GM21528 (cell line): ENCODE measurements around the gene POLR1H.
"Not testable (repeated sequence)": the region's sequence is repeated elsewhere in the genome, so short reads cannot be mapped to it uniquely, and the experiment has no call there.

Experiments
- ATAC-seq: cut with Tn5 transposase; IDR thresholded peaks from one replicate; pipeline ENCODE4 v1.9.1; 2021; ENCODE audit warnings: mild to moderate bottlenecking, moderate library complexity; ENCODE audit not compliant: unreplicated experiment, low FRiP score

The POLR1H gene

GRCh38 chr6:30061092-30061857 is at the start of gene POLR1H:
Gene POLR1H (plus strand): TSS chr6:30061265. CDS start chr6:30061525, 260 bp downstream.
- ATAC-seq: peak; percentile 82

DNA sequence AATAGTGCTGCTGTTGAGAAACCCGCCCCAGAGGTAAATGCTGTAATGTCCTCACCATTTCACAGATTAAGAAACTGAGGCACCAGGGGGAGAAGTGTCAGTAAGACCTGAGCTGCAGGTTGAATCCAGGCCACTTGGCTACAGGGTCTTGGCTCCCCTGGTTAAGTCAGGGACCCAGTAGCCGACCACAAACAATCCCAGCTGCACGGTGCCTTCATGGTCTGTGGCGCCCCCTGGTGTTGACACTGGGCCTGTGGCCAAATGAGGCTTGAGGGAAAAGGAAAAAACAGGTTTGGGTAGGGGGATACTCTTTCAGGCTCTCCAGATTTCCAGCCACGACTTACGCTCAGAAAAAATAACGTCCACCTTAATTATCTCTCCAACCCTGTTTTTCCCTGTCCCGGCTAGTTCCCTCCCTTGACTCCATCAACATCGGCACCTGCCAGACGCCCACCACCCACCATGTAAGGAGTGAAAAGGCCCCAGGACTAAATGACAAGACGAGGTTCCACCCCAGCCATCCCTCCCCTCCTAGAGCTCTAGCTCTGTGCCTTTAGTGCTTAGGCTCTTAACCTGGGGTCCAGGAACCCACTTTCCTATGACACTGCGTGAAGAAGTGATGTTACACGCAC is 47.7 kb upstream of the POLR1H start:
- ATAC-seq: no peak

DNA sequence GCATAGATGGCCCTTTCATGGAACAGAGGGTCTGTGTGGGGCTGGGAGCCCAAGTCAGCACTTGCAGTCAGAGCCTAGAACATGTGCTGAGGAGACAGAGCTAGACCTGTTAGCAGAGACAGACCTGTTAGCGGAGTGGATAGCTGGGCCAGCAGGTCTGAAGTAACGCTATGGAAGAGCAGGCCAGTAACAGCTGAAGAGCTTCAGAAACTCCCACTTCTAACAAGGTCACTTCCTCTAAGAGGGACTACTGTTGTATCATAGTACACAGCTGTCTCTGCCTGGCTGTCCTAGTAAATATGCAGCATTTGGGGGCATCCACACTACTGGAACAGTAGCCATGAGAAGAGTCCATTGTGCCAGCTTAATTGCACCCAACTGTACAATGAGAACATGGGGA is 41.2 kb upstream of the POLR1H start:
- ATAC-seq: no peak

DNA sequence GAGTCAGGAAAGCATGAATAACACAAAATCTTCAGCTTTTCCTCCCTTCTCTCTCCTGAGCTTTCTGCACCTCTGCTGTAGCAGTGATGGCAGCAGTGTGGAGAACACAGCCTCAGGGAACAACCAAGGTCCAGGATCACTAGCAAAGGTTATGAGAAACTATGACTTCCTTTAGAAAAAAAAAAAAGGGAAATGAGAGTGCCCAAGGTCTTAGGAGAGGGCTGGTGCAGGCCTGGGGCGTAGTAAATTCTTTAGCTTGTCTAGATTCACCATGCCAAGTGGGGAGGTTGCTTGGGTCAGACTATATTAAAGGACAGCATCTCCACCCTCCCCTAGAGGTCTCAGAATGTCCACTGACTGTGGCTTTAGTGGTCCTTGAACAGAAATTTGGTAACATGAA is 40.4 kb upstream of the POLR1H start:
- no peak for ATAC-seq

- no peak for ATAC-seq
Observed at GRCh38 chr6:30022189-30022588, 38.9 kb upstream of the POLR1H start.

DNA sequence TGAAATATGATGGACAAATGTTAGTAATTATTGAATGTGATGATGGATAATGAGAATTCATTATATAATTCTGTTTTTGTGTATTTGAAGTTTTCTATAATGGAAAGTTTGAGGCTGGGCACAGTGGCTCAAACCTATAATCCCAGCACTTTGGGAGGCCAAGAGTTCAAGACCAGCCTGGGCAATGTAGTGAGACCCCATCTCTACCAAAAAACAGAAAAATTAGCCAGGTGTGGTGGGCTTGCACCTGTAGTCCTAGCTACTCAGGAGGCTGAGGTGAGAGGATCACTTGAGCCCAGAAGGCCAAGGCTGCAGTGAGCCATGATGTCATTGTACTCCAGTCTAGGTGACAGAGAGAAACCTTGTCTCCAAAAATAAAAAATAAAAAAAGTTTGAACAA is 38.4 kb upstream of the POLR1H start:
- not testable (repeated sequence) for ATAC-seq

DNA sequence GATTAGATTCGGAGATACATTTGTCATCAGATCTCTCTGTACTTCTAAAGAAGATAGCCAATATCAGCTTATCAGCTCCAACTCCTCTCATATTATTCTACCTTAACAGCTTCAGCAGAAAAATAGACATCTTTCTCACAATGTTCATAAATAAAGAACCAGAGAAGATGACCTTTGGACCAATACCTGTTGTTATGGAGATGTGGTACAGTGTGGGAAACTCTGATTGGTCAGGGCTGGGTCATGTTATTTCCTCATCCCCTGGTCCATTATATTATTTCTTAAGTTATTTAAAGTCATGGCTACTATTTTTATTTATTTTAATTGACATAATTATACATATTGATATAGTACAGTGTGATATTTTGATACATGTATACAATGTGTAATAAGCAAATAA is 35.9 kb upstream of the POLR1H start:
- ATAC-seq: no peak

GRCh38 chr6:30029588-30029987 is 31.5 kb upstream of the POLR1H start:
- ATAC-seq: no peak

DNA sequence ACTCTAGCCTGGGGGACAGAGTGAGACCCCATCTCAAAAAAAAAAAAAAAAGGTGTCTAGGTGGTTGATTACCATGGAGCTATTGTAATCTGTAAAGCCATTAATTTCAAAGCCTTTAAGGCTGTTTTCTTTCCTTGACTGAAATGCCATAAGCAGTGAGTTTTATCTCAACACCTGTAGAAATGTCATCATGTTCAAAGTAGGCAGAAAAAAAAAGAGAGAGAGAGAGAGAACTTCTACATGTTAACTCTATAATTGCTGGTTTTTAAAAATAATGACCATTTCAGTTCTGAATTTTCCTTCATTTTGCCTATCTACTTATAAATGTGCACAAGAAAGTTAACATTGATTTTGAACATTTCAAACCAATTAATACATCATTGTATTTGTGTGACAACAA is 29.7 kb upstream of the POLR1H start:
- ATAC-seq: no peak

DNA sequence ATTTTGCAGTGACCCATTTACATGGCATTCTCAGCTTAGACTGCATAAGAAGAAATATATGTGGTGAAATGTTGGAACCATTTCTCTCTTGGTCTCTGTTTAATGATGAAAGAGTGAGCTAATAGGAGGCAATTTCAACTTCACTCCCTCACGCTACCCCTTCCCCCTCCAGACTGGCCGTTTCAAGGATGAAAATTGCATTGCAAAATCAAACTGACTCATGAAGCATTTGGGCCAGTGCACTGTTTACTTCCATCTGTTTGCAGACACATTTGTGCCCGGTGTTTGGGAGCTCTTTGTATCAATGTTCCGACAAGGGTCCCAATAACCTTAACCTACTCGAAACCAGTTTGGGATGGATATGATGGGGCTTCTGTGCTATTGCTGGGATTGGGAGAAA is 27.6 kb upstream of the POLR1H start:
- not testable (repeated sequence) for ATAC-seq

- no peak for ATAC-seq
Observed at GRCh38 chr6:30035784-30036183, 25.3 kb upstream of the POLR1H start.

- ATAC-seq: no peak
Observed at GRCh38 chr6:30037182-30037788, 23.8 kb upstream of the POLR1H start.

DNA sequence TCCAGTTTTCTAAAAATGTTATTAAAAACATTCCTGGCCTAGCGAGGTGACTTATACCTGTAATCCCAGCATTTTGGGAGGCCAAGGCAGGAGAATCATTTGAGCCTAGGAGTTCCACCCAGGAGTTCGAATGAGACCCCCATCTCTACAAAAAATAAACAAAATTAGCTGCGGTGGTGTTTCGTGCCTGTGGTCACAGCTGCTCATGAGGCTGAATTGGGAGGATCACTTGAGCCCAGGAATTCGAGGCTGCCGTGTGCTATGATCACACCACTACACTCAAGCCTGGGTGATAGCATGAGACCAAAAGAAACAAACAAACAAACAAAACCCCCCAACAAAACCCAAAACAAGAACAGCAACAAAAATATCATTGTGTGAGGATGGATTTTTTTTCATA is 19.8 kb upstream of the POLR1H start:
- no peak for ATAC-seq

DNA sequence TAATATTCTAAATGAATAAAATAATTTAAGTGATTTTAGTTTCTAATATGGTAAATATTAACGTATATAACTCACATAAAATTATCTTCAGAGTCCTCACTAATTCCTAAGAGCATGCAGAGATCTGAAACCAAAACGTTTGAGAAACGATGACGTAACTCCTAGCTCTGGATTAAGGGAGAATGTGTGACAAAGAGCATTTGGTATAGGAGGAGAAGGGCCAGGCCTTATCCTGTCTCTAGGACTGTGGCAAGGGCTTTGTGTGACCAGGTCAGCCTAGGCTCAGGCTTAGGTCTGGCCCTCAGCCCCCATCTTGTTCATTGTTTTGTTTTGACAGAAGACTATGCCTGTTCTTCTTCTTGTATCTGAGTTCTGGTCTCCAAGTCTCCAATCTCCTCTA is 19.2 kb upstream of the POLR1H start:
- ATAC-seq: no peak

DNA sequence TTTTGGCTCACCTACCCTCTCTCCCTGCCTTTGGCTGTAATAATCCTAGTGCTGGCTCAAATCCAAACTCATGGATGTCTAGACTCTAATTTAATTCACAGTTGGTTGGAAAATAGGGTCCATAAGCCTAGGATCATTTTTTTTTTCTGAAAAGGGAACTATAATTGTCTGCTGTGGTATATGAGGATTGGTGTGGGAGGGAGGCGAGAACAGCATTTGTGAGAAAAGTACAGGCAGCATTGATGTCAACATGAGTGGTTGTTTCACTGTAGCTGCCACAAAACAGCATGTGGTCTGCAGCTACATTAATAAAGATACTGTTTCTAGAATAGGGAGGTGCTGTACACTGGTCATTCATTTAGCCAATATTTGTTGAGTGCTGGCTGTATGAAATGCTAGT is 18.6 kb upstream of the POLR1H start:
- ATAC-seq: no peak

GRCh38 chr6:30042914-30043313 is 18.2 kb upstream of the POLR1H start:
- ATAC-seq: no peak

- ATAC-seq: no peak
Observed at GRCh38 chr6:30043744-30044143, 17.3 kb upstream of the POLR1H start.

DNA sequence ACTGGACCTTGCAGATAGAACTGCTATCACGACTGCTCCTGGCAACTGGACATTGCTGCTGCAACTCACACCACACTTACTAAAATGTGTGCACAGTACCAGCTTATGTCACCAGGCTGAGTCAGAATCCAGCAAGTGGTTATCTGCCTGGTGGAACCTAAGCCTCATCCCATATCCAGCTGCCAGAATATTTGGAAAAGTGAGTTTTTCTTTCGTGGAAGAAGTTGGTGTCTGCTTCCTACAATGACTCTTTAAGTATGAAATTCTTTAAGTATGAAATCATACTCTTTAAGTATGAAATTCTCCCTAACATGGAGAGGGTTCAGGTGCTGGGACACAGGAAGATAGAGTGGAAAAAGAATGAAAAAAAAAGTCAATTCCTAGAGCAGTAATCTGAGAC is 16.4 kb upstream of the POLR1H start:
- no peak for ATAC-seq

- no peak for ATAC-seq
Observed at GRCh38 chr6:30047220-30047619, 13.8 kb upstream of the POLR1H start.

- ATAC-seq: no peak
Observed at GRCh38 chr6:30053682-30054081, 7.4 kb upstream of the POLR1H start.

GRCh38 chr6:30055513-30055912 is 5.6 kb upstream of the POLR1H start:
- no peak for ATAC-seq

DNA sequence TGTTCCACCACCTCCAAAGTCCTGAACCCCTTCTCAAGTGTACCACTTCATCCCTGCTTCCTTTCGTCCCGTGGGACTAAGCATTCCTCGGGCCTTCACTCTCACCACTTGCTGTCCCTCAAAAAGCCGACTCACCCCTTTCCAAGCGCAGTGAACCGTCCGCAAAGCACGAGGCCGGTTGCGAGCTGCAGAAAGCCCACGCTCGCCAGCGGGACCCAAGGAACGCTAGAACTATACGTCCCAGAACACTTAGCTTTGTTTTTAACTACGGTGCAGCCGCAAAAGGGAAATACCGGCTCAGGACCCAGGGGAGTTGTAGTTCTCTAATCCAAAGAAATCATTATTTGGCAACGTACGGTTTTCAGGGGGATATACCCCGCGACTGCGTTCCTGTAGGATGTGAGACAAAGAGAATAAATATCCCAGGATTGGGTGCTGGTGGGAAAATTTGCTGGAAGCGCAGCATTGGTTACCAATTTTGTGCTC is 416 bp upstream of the POLR1H start:
- ATAC-seq: peak; percentile 17
